Activated CD4-positive, alpha-beta T cell treated with anti-CD3 and anti-CD28 coated beads, Interleukin-2, amount 50 U/mL, for 48 hours (primary cell): Measurements from ENCODE around the gene CREBRF.
"Not testable (repeated sequence)": the region's sequence is repeated elsewhere in the genome, so short reads cannot be mapped to it uniquely, and the experiment has no call there.

Source experiments
- DNase-seq, 2 experiments: peaks; one replicate each; pipeline ENCODE4 v3.0.0-alpha.2; 2020

The CREBRF gene

GRCh38 chr5:173091981-173092380 is 35.8 kb downstream of the CREBRF start:
- no peak for DNase-seq

- no peak for DNase-seq
Measured at GRCh38 chr5:173093606-173094005, 37.5 kb downstream of the CREBRF start.

GRCh38 chr5:173094012-173094661 is 38.0 kb downstream of the CREBRF start:
- DNase-seq = no peak

GRCh38 chr5:173098787-173099186 is 42.6 kb downstream of the CREBRF start:
- DNase-seq = no peak

- DNase-seq = no peak
Measured at GRCh38 chr5:173099461-173099860, 43.3 kb downstream of the CREBRF start.

- DNase-seq = no peak
Measured at GRCh38 chr5:173101245-173101644, 45.1 kb downstream of the CREBRF start.

GRCh38 chr5:173103411-173103810 is 47.3 kb downstream of the CREBRF start:
- no peak for DNase-seq

- DNase-seq = no peak
Measured at GRCh38 chr5:173108914-173109313, 52.8 kb downstream of the CREBRF start.

GRCh38 chr5:173114536-173114935 is 58.4 kb downstream of the CREBRF start:
- DNase-seq = no peak

GRCh38 chr5:173119719-173120118 is 63.6 kb downstream of the CREBRF start:
- DNase-seq = no peak

GRCh38 chr5:173123416-173123815 is 67.3 kb downstream of the CREBRF start:
- DNase-seq = no peak

GRCh38 chr5:173132166-173132565 is 76.0 kb downstream of the CREBRF start:
- not testable (repeated sequence) for DNase-seq

GRCh38 chr5:173138707-173139106 is 82.6 kb downstream of the CREBRF start:
- no peak for DNase-seq

GRCh38 chr5:173139631-173140030 is 83.5 kb downstream of the CREBRF start:
- DNase-seq = no peak

GRCh38 chr5:173140769-173141168 is 84.6 kb downstream of the CREBRF start:
- DNase-seq = no peak

- DNase-seq = no peak
Measured at GRCh38 chr5:173143567-173143966, 87.4 kb downstream of the CREBRF start.

- DNase-seq = peak; percentile 98
Measured at GRCh38 chr5:173144200-173145176, 88.3 kb downstream of the CREBRF start, which contains the start of gene BNIP1. TSS of gene BNIP1 (plus strand) at chr5:173144531. CDS start at chr5:173144546, 15 bp downstream.

GRCh38 chr5:173148354-173148753 is 92.2 kb downstream of the CREBRF start:
- no peak for DNase-seq

GRCh38 chr5:173152547-173152946 is 96.4 kb downstream of the CREBRF start:
- no peak for DNase-seq

GRCh38 chr5:173153842-173154241 is 97.7 kb downstream of the CREBRF start:
- no peak for DNase-seq

GRCh38 chr5:173154619-173155018 is 98.5 kb downstream of the CREBRF start:
- DNase-seq = not testable (repeated sequence)

- no peak for DNase-seq
Measured at GRCh38 chr5:173155912-173156311, 99.8 kb downstream of the CREBRF start.

GRCh38 chr5:173158366-173158765 is 102.2 kb downstream of the CREBRF start:
- DNase-seq = no peak

GRCh38 chr5:173159256-173159655 is 103.1 kb downstream of the CREBRF start:
- no peak for DNase-seq
